ENCODE measurements around the gene ATP2C2. TPM values are rescaled to one million over a fixed set of nuclear protein-coding genes. Genes with fewer than 3 reads are reported as not detected.

The ATP2C2 gene, protein sequence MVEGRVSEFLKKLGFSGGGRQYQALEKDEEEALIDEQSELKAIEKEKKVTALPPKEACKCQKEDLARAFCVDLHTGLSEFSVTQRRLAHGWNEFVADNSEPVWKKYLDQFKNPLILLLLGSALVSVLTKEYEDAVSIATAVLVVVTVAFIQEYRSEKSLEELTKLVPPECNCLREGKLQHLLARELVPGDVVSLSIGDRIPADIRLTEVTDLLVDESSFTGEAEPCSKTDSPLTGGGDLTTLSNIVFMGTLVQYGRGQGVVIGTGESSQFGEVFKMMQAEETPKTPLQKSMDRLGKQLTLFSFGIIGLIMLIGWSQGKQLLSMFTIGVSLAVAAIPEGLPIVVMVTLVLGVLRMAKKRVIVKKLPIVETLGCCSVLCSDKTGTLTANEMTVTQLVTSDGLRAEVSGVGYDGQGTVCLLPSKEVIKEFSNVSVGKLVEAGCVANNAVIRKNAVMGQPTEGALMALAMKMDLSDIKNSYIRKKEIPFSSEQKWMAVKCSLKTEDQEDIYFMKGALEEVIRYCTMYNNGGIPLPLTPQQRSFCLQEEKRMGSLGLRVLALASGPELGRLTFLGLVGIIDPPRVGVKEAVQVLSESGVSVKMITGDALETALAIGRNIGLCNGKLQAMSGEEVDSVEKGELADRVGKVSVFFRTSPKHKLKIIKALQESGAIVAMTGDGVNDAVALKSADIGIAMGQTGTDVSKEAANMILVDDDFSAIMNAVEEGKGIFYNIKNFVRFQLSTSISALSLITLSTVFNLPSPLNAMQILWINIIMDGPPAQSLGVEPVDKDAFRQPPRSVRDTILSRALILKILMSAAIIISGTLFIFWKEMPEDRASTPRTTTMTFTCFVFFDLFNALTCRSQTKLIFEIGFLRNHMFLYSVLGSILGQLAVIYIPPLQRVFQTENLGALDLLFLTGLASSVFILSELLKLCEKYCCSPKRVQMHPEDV
- total RNA-seq = 0.63 TPM in 1 of 2 replicates, not detected in the other

DNA sequence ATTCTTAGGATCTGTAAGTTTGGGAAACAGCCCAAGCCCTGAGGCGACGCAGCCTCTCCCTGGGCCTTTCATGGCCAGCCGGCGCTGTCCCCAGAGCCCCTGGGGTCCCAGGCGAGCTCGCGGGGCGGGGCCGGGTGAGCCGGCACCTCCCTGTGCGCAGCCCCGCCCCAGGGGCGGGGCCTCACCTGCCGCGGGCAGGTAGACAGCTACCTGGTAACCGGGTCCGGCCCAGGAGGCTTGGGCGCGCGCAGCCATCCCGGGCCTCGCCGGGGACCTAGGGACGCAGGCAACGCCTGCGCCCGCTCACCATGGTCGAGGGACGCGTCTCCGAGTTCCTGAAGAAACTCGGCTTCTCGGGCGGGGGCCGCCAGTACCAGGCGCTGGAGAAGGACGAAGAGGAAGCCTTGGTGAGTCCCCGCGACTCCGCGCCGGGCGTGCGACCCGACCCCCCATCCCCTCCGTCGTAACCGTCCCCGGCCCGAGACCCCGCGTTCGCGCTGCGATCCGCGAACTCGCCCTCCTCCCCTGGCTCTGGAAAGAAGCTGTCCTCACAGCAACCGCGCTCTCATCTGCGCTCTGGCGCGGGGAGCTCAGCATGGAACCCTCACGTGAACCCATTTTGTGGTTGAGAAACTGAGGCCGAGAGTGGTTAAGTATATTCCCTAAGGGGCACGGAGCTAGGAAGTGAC lies at the start of gene ATP2C2:
Gene ATP2C2, plus strand, starts transcription at position 231 of the 689 bp plus-strand sequence. Its CDS starts 78 bp downstream, at position 309.

DNA sequence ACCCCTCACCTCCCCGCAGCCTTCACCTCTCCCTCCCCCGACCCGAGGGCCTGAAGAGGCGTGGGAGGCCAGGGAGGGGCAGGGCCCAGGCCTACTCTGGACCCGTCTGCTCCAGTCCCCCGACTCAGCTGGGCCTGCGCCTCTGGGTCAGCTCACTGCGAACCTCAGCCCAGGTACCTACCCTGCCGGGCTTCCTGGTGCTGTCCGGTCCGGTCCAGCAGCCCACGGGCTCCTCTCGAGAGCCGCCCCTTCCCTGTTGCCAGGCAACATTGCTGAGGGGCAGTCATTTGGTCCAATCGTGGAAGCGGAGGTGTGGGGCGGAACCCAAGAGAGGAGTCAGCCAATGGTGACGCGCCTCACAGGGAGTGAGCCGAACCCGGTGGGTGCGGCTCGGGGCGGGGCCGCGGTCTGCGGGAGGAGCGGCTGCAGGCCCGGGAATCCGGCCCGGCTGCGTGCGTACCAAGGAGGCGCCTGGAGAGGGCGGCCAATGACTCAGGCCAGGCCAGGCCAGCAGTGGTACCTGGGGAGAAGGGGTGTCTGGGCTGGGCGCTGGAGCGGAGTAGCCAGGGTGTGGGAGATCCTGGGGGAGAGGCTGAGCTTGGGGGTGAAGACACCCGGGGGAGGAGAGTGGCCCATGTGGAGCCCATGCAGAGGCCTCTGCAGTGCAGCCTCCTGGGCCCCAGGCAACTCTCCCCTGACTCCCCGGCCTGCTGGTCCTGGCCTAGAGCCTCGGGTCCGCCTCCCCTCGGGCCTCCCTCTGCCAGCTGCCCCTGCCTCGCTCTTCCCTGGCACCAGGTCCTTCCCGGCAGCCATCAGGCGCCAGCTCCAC lies 136.3 kb downstream of the ATP2C2 start, which contains the start of gene MEAK7:
Gene MEAK7, minus strand, starts transcription at position 240 of the 829 bp plus-strand sequence. CDS start 6,573 bp downstream, outside the sequence.

Other genes with a start within 250 kb of the ATP2C2 start
- 11.7 and 15.5 TPM in 2 replicates for gene HSDL1, start 223.4 kb upstream of the ATP2C2 start, total RNA-seq
- gene DNAAF1, start 223.2 kb upstream of the ATP2C2 start, total RNA-seq = not detected in 2 replicates
- 26.7 and 31.4 TPM in 2 replicates for gene TAF1C, start 181.5 kb upstream of the ATP2C2 start, total RNA-seq
- gene ADAD2, start 177.4 kb upstream of the ATP2C2 start, total RNA-seq = 0.13 TPM in 1 of 2 replicates, not detected in the other
- not detected in 2 replicates for gene KCNG4, start 128.5 kb upstream of the ATP2C2 start, total RNA-seq
- 0.33 and 0.63 TPM in 2 replicates for gene WFDC1, start 73.7 kb upstream of the ATP2C2 start, total RNA-seq
- gene MEAK7, start 136.1 kb downstream of the ATP2C2 start, total RNA-seq = 28.7 and 60.2 TPM in 2 replicates
- gene COTL1, start 249.5 kb downstream of the ATP2C2 start, total RNA-seq = 358 and 503 TPM in 2 replicates

Measured in mesangial cell (primary cell).